ENCODE results near the gene HSPBP1. TPM values are rescaled to one million over a fixed set of nuclear protein-coding genes. Genes with fewer than 3 reads are reported as not detected.
A peak's percentile ranks its signal among the peaks of the same experiment; 100 is the strongest.

HSPBP1 gene
- total RNA-seq, 1 donor: 25.0 TPM

DNA sequence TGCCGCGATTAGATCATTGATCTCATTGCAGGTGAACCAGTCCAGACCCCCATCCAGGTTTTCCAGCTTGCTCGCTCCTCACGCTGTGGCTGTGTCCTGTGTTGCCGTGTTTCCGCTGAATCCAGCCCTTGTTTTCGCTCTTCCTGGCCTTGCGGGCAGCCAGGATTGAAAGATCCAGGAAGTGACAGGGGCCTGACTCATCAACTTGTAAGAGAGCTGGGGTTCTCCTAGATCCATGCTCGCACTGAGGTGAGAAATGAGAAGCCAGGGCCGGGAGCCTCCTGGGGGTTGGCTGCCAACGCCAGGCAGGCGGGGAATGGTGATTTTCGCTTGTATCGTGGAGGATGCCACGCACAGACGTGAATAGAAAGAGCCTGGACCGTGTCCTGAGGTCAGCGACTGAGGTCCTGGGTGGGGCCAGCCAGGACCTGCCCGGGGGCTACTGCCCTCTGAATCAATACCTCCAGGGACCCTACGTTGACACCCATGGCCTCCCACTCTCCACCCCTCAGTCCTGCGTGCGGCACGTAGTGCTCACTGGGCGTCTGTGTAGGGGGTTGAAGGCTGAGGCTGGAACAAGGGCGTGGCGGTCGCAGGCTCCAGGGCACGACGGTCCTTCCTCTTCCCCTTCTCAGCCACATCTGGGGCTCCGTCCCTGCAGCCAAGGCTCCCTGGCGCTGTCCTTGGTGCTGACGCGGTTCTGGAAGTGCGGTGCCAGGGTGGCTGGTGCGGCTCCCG lies 63.3 kb downstream of the HSPBP1 start:
- H3K4me3 ChIP-seq (ENCODE audit: low read depth, low read length): peak overlapping the region; percentile 66
- DNase-seq (ENCODE audit: low read depth): peak; percentile 99
- TF ChIP-seq, protein P1, sequence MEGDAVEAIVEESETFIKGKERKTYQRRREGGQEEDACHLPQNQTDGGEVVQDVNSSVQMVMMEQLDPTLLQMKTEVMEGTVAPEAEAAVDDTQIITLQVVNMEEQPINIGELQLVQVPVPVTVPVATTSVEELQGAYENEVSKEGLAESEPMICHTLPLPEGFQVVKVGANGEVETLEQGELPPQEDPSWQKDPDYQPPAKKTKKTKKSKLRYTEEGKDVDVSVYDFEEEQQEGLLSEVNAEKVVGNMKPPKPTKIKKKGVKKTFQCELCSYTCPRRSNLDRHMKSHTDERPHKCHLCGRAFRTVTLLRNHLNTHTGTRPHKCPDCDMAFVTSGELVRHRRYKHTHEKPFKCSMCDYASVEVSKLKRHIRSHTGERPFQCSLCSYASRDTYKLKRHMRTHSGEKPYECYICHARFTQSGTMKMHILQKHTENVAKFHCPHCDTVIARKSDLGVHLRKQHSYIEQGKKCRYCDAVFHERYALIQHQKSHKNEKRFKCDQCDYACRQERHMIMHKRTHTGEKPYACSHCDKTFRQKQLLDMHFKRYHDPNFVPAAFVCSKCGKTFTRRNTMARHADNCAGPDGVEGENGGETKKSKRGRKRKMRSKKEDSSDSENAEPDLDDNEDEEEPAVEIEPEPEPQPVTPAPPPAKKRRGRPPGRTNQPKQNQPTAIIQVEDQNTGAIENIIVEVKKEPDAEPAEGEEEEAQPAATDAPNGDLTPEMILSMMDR (IDR thresholded peaks at IDR 0.05; ENCODE audit: insufficient read depth, low read depth, low read length): no peak

DNA sequence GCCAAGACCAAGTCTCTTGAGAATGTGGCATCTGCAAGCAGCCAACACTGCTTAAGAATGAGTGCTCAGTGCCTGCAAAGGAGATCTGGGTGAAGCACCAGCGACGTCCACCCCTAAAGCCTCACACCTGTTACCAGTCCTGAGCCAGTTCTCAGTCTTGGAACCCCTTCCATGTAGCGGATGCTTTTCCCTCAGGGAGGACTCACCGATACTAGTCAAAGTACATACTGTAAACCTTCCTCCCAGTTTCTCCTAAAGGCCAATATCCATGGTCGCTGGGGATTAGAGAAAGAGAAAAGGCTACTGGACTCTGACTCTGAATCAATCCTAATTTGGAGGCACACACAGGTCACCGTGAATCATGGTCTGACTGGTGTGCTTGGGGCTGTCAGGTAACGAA lies 66.4 kb downstream of the HSPBP1 start:
- DNase-seq (ENCODE audit: low read depth): no peak
- TF ChIP-seq, protein P1 (IDR thresholded peaks at IDR 0.05; ENCODE audit: insufficient read depth, low read depth, low read length): no peak
- H3K4me3 ChIP-seq (ENCODE audit: low read depth, low read length): no peak overlapping the region

DNA sequence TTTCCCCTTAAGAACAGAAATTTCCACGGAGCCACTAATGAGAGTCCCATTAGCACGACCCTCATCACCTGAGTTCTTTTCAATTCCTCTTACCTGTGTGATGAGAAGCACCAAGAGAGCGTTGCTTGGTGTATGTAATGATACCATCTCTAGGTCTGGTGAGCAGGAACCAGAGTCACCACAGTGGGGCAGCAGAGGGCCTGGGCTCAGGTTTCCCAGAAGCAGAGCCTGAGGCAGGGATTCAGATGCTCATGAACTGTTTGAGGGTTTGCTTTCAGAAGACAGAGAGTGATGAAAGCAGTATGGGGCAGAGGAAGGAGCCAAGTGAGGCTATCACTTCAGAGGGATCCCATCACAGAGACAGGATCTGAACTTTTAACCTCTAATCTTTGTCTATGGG lies 67.5 kb downstream of the HSPBP1 start:
- DNase-seq (ENCODE audit: low read depth): no peak
- no peak overlapping the region for H3K4me3 ChIP-seq (ENCODE audit: low read depth, low read length)
- TF ChIP-seq, protein P1 (IDR thresholded peaks at IDR 0.05; ENCODE audit: insufficient read depth, low read depth, low read length): peak; percentile 19

Small RNAs within 50 kb of the gene (small RNA-seq; reads per million reads assigned to genes)
- not detected for gene MIR6802
- gene MIR6803: not detected
- gene MIR6804: not detected

Other genes with a start within 250 kb of the HSPBP1 start
- not detected in 2 replicates for gene GP6, start 241.8 kb downstream of the HSPBP1 start, total RNA-seq
- 9.0 and 9.1 TPM in 2 replicates for gene RDH13, start 217.0 kb downstream of the HSPBP1 start, total RNA-seq
- 1.3 and 2.2 TPM in 2 replicates for gene EPS8L1, start 204.2 kb downstream of the HSPBP1 start, total RNA-seq
- gene PPP1R12C, start 162.5 kb downstream of the HSPBP1 start, total RNA-seq: 49.7 and 69.9 TPM in 2 replicates
- gene TNNT1, start 130.9 kb downstream of the HSPBP1 start, total RNA-seq: under 0.01 and 0.64 TPM in 2 replicates
- not detected in 2 replicates for gene TNNI3, start 122.4 kb downstream of the HSPBP1 start, total RNA-seq
- gene DNAAF3, start 113.5 kb downstream of the HSPBP1 start, total RNA-seq: under 0.01 TPM in 1 of 2 replicates, not detected in the other
- gene SYT5, start 99.8 kb downstream of the HSPBP1 start, total RNA-seq: under 0.01 and 0.86 TPM in 2 replicates
- gene PTPRH, start 70.6 kb downstream of the HSPBP1 start, total RNA-seq: 3.9 and 7.1 TPM in 2 replicates
- gene TMEM86B, start 51.3 kb downstream of the HSPBP1 start, total RNA-seq: 1.6 and 1.7 TPM in 2 replicates
- 35.1 and 38.9 TPM in 2 replicates for gene PPP6R1, start 21.1 kb downstream of the HSPBP1 start, total RNA-seq
- gene BRSK1, start 3.9 kb upstream of the HSPBP1 start, total RNA-seq: 5.6 and 6.1 TPM in 2 replicates
- not detected in 2 replicates for gene TMEM150B, start 45.2 kb upstream of the HSPBP1 start, total RNA-seq
- 6.9 and 8.7 TPM in 2 replicates for gene KMT5C, start 59.8 kb upstream of the HSPBP1 start, total RNA-seq
- under 0.01 TPM in 1 of 2 replicates, not detected in the other for gene COX6B2, start 74.6 kb upstream of the HSPBP1 start, total RNA-seq
- gene GARIN5B, start 83.2 kb upstream of the HSPBP1 start, total RNA-seq: not detected in 2 replicates
- gene IL11, start 90.4 kb upstream of the HSPBP1 start, total RNA-seq: 3.0 and 5.2 TPM in 2 replicates
- not detected in 2 replicates for gene TMEM190, start 96.7 kb upstream of the HSPBP1 start, total RNA-seq
- not detected in 2 replicates for gene TMEM238, start 104.2 kb upstream of the HSPBP1 start, total RNA-seq
- gene RPL28, start 105.8 kb upstream of the HSPBP1 start, total RNA-seq: 124 and 164 TPM in 2 replicates
- gene UBE2S, start 127.7 kb upstream of the HSPBP1 start, total RNA-seq: 108 and 155 TPM in 2 replicates
- not detected in 2 replicates for gene SHISA7, start 163.2 kb upstream of the HSPBP1 start, total RNA-seq
- 57.9 and 74.4 TPM in 2 replicates for gene ISOC2, start 181.5 kb upstream of the HSPBP1 start, total RNA-seq
- not detected in 2 replicates for gene C19orf85, start 184.6 kb upstream of the HSPBP1 start, total RNA-seq
- 0.86 and 2.6 TPM in 2 replicates for gene ZNF628, start 196.5 kb upstream of the HSPBP1 start, total RNA-seq
- 18.1 and 20.3 TPM in 2 replicates for gene NAT14, start 205.1 kb upstream of the HSPBP1 start, total RNA-seq
- 21.2 and 23.2 TPM in 2 replicates for gene SSC5D, start 208.3 kb upstream of the HSPBP1 start, total RNA-seq

Measured in fibroblast of villous mesenchyme (primary cell).